Neural progenitor cell (in vitro differentiated cells): ENCODE results near the gene RGMA. TPM values are rescaled to one million over a fixed set of nuclear protein-coding genes. Genes with fewer than 3 reads are reported as not detected.
A peak's percentile ranks its signal among the peaks of the same experiment; 100 is the strongest.

Experiments used
- DNase-seq: peaks from one replicate; pipeline ENCODE4 v3.0.0-alpha.2; 2016; ENCODE audit warnings: low spot score
- H2AFZ ChIP-seq: fragments of 200-600 bp; sonication (generic); replicated peaks from 2 replicates; pipeline ENCODE4 v1.6.1; 2016; ENCODE audit warnings: antibody characterized with exemption
- H3F3A ChIP-seq: fragments of 200-600 bp; sonication (generic); 2 replicates; pipeline ENCODE4 v1.6.1; 2016; ENCODE audit warnings: antibody characterized with exemption, low read depth
- H3K27ac ChIP-seq: fragments of 200-600 bp; sonication (generic); 2 replicates; pipeline ENCODE4 v1.5.1; 2016; ENCODE audit warnings: mild to moderate bottlenecking
- H3K27me3 ChIP-seq: fragments of 200-600 bp; sonication (generic); 2 replicates; pipeline ENCODE4 v1.6.1; 2016; ENCODE audit warnings: mild to moderate bottlenecking, moderate library complexity
- H3K36me3 ChIP-seq: fragments of 200-600 bp; sonication (generic); 2 replicates; pipeline ENCODE4 v1.5.1; 2016
- H3K4me1 ChIP-seq: fragments of 200-600 bp; sonication (generic); 2 replicates; pipeline ENCODE4 v1.6.1; 2016; ENCODE audit warnings: mixed run types
- H3K4me2 ChIP-seq: fragments of 200-600 bp; sonication (generic); 2 replicates; pipeline ENCODE4 v1.6.1; 2016
- H3K4me3 ChIP-seq: fragments of 200-600 bp; sonication (generic); 2 replicates; pipeline ENCODE4 v1.5.1; 2016
- H3K79me2 ChIP-seq: fragments of 200-600 bp; sonication (generic); 2 replicates; pipeline ENCODE4 v1.6.1; 2016; ENCODE audit warnings: low read depth
- H3K9ac ChIP-seq: fragments of 200-600 bp; sonication (generic); 2 replicates; pipeline ENCODE4 v1.6.1; 2016
- H3K9me3 ChIP-seq: fragments of 200-600 bp; sonication (generic); 2 replicates; pipeline ENCODE4 v1.5.1; 2016; ENCODE audit warnings: low read depth
- H4K20me1 ChIP-seq: fragments of 200-600 bp; sonication (generic); 2 replicates; pipeline ENCODE4 v1.6.1; 2016; ENCODE audit warnings: low read depth
- H3K27ac Mint-ChIP-seq: 3 replicates; pipeline ENCODE4 v1.8.0; 2021; ENCODE audit warnings: mixed read lengths
- H3K27me3 Mint-ChIP-seq: 2 replicates; pipeline ENCODE4 v1.8.0; 2022; ENCODE audit warnings: low read depth, mild to moderate bottlenecking, inconsistent platforms, moderate library complexity, mixed read lengths; ENCODE audit not compliant: insufficient read depth
- H3K36me3 Mint-ChIP-seq: 3 replicates; pipeline ENCODE4 v1.8.0; 2021; ENCODE audit warnings: mixed read lengths
- H3K4me1 Mint-ChIP-seq: 3 replicates; pipeline ENCODE4 v1.8.0; 2021; ENCODE audit warnings: mixed read lengths
- H3K4me3 Mint-ChIP-seq: 3 replicates; pipeline ENCODE4 v1.8.0; 2021; ENCODE audit warnings: mild to moderate bottlenecking, moderate library complexity, mixed read lengths
- H3K9me3 Mint-ChIP-seq: 3 replicates; pipeline ENCODE4 v1.8.0; 2020; ENCODE audit warnings: mixed read lengths
- EZH2 ChIP-seq: fragments of 200-600 bp; sonication (generic); IDR thresholded peaks from 2 replicates; pipeline ENCODE4 v1.6.1; 2017; ENCODE audit warnings: antibody characterized with exemption, mild to moderate bottlenecking, moderate library complexity
- EZH2phosphoT487 ChIP-seq: fragments of 200-600 bp; sonication (generic); IDR thresholded peaks from 2 replicates; pipeline ENCODE4 v1.6.1; 2017; ENCODE audit warnings: antibody characterized with exemption
- total RNA-seq: library from RNA; depleted of rRNA; stranded (reverse); fragments of >200 nt; gene quantifications from 2 replicates; pipeline ENCODE4 v1.2.3, GENCODE V29; 2015; ENCODE audit warnings: low replicate concordance
- TF ChIP-seq, protein P1 (sequence below): fragments of 200-600 bp; sonication (generic); IDR thresholded peaks from 2 replicates; pipeline ENCODE4 v1.5.1; 2017; ENCODE audit warnings: antibody characterized with exemption, mild to moderate bottlenecking

RGMA gene
- total RNA-seq, 1 donor from 2014 or later, result 41.4 TPM

DNA sequence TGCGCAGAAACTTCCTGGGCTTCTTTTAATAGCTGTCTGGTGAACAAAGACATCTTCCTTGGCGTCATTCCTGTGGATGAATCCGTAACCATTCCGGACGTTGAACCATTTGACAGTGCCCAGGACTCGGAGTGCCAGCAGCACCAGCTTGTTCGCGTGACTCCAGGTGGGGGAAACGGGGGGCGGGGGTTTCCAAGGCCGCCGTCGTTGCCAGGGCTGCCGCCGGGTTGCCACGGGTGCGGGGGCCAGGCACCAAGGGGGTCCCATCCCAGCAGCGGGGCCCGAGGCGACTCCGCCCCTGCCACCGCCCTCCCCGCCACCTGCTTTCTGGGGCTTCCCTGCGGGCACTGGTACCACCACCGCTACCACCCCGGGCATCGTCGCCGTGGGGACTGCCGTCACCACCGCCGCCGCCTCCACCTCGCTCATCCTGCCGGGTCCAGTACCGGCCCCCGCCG, 22.8 kb downstream of the RGMA start:
- Mint-ChIP-seq H3K4me1 (peaks cover 78% of the 10 kb centered on the region), H3K9me3 (peaks cover 5% of the 10 kb centered on the region), H3K36me3 (peaks cover 37% of the 10 kb centered on the region), H3K4me3 (no peak overlapping the region), H3K27ac (no peak overlapping the region), H3K27me3 (peaks cover 3% of the 10 kb centered on the region)
- H3K79me2 ChIP-seq, result peaks cover 98% of the 10 kb centered on the region
- no peak overlapping the region for H2AFZ ChIP-seq
- no peaks in the 10 kb centered on the region for H3K9me3 ChIP-seq
- no peak for TF ChIP-seq EZH2
- TF ChIP-seq EZH2phosphoT487, result no peak
- TF ChIP-seq, protein P1, sequence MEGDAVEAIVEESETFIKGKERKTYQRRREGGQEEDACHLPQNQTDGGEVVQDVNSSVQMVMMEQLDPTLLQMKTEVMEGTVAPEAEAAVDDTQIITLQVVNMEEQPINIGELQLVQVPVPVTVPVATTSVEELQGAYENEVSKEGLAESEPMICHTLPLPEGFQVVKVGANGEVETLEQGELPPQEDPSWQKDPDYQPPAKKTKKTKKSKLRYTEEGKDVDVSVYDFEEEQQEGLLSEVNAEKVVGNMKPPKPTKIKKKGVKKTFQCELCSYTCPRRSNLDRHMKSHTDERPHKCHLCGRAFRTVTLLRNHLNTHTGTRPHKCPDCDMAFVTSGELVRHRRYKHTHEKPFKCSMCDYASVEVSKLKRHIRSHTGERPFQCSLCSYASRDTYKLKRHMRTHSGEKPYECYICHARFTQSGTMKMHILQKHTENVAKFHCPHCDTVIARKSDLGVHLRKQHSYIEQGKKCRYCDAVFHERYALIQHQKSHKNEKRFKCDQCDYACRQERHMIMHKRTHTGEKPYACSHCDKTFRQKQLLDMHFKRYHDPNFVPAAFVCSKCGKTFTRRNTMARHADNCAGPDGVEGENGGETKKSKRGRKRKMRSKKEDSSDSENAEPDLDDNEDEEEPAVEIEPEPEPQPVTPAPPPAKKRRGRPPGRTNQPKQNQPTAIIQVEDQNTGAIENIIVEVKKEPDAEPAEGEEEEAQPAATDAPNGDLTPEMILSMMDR, result no peak
- H3K27ac ChIP-seq, result peak overlapping the region; percentile 85
- H3K27me3 ChIP-seq, result no peaks in the 10 kb centered on the region
- peaks cover 98% of the 10 kb centered on the region for H4K20me1 ChIP-seq
- peaks cover 92% of the 10 kb centered on the region for H3F3A ChIP-seq
- no peak overlapping the region for H3K4me2 ChIP-seq
- peaks cover 6% of the 10 kb centered on the region for H3K36me3 ChIP-seq
- H3K9ac ChIP-seq, result no peak overlapping the region
- H3K4me1 ChIP-seq, result peaks cover 89% of the 10 kb centered on the region
- no peak for DNase-seq
- no peak overlapping the region for H3K4me3 ChIP-seq

DNA sequence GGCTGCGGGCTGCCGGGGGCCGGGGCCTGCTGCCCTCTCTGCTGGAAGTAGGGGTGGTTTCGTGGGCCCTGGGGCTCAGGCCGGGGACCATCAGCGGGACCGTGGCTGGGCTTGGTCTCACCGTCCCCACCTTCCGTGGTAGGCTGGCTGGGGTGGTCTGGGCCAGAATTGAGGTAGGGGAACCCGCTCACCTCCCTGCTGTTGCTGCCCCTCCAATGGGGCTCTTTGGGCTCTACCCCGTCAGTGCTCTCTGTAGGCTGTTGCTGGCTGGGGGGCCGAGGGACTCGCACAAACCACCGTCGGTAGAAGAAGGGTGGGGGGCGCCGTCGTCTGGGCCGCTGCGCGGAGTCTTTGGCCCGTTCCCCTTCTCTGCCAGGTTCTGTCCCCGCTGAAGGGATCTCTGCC, 23.4 kb downstream of the RGMA start:
- Mint-ChIP-seq H3K4me3 (no peak overlapping the region), H3K36me3 (peaks cover 37% of the 10 kb centered on the region), H3K27me3 (peaks cover 3% of the 10 kb centered on the region), H3K4me1 (peaks cover 78% of the 10 kb centered on the region), H3K27ac (no peak overlapping the region), H3K9me3 (peaks cover 5% of the 10 kb centered on the region)
- Histone ChIP-seq H3K4me1 (peaks cover 89% of the 10 kb centered on the region), H3K27ac (peak overlapping the region; percentile 85), H2AFZ (no peak overlapping the region), H3K36me3 (peaks cover 6% of the 10 kb centered on the region), H3K9ac (no peak overlapping the region), H3K79me2 (peaks cover 98% of the 10 kb centered on the region), H3K4me3 (no peak overlapping the region), H3K9me3 (no peaks in the 10 kb centered on the region), H3K27me3 (no peaks in the 10 kb centered on the region), H3K4me2 (no peak overlapping the region), H4K20me1 (peaks cover 98% of the 10 kb centered on the region), H3F3A (peaks cover 92% of the 10 kb centered on the region)
- no peak for DNase-seq
- TF ChIP-seq EZH2phosphoT487 (no peak), EZH2 (no peak)
- TF ChIP-seq, protein P1, result no peak

DNA sequence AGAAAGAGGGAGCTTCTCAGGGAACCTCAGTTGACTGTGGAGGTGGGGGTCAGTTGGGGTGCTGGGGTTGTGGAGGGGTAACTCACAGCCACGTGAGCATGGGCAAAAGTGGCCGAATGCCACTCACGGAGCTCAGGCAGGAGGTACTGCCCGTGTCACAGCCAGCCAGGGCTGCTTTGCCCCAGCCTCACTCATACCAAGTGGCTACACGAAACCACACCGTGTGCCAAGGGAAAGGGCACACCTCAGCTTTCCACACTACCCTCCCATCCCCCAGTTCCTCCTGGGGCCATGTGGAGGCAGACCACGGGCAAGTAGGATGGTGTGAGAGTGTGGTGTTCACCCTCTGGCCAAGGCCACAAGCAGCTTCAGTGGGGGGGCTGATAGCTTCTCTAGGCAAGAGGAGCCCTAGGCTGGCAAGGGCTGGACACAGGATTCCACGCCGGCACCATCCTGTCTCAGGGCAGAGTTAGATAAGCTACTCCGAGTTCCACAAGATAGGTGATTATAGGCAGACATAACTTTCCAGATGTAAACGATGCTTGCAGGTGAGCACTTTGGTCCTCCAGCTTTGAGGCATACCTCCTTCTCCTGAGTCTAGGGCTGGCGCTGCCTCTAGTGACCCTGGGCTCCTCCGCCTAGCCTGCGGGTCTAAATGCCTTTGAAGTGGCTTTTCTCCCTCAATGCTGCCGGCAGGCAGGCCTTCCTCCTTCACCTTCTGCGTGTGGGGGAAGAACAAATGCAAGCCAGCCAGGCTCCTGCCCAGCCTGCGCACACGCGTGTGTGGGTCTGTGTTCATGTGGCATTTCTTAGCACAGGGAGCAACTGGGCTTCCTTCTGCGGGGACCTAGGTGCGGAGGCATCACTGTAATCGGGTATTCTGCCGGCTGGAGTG, 25.0 kb downstream of the RGMA start:
- no peak for DNase-seq
- Histone ChIP-seq H3K4me3 (no peak overlapping the region), H2AFZ (no peak overlapping the region), H3K4me1 (peaks cover 89% of the 10 kb centered on the region), H3K9ac (no peak overlapping the region), H3F3A (peaks cover 92% of the 10 kb centered on the region), H3K27me3 (no peaks in the 10 kb centered on the region), H3K36me3 (no peaks in the 10 kb centered on the region), H3K27ac (peak overlapping the region; percentile 85), H3K9me3 (no peaks in the 10 kb centered on the region), H3K4me2 (peak overlapping the region; percentile 64), H3K79me2 (peaks cover 98% of the 10 kb centered on the region), H4K20me1 (peaks cover 98% of the 10 kb centered on the region)
- Mint-ChIP-seq H3K36me3 (peaks cover 32% of the 10 kb centered on the region), H3K27ac (peak overlapping the region; percentile 87), H3K4me3 (no peak overlapping the region), H3K4me1 (peaks cover 82% of the 10 kb centered on the region), H3K27me3 (peaks cover 3% of the 10 kb centered on the region), H3K9me3 (peaks cover 2% of the 10 kb centered on the region)
- no peak for TF ChIP-seq EZH2
- TF ChIP-seq EZH2phosphoT487, result no peak
- TF ChIP-seq, protein P1, result no peak
